SK-N-SH (cell line): ENCODE measurements around the gene RAC3. TPM values are rescaled to one million over a fixed set of nuclear protein-coding genes. Genes with fewer than 3 reads are reported as not detected.

Experiments
- CTCF ChIA-PET: fragments of 300-600, 350-600 bp; formaldehyde crosslinking; extraction: SDS; loops from one replicate; lab custom pipeline; 2021; lab: Yijun Ruan, JAX
- POLR2A ChIA-PET: fragments of 350-600 bp; sonication (Branson Sonifier 250); formaldehyde crosslinking; extraction: SDS; loops from one replicate; lab custom pipeline; 2020; ENCODE audit warnings: antibody characterized with exemption, inconsistent platforms; lab: Yijun Ruan, JAX
- DNase-seq: peaks from one replicate; pipeline ENCODE4 v3.0.0; 2012
- H2AFZ ChIP-seq: fragments of 200-600 bp; sonication (generic); 2 replicates; pipeline ENCODE4 v1.8.1; 2016; ENCODE audit warnings: antibody characterized with exemption, mild to moderate bottlenecking, low read depth
- H3F3A ChIP-seq: fragments of 200-600 bp; sonication (generic); replicated peaks from 2 replicates; pipeline ENCODE3; 2016; ENCODE audit warnings: antibody characterized with exemption, mild to moderate bottlenecking; ENCODE audit not compliant: insufficient read depth
- H3K27ac ChIP-seq, 2 experiments: fragments of 200-500 bp in 1 of 2; fragments of 200-600 bp in 1 of 2; sonication (Bioruptor generic) in 1 of 2; sonication (generic), shearing (Covaris generic) in 1 of 2; 2 replicates each; pipeline versions ENCODE4 v1.5.1 to v1.6.1; 2014 to 2016; ENCODE audit warnings: low read depth in 2 of 2, inconsistent platforms in 1 of 2, low read length in 1 of 2, mild to moderate bottlenecking in 1 of 2, mixed read lengths in 1 of 2
- H3K27me3 ChIP-seq: fragments of 200-600 bp; sonication (generic), shearing (Covaris generic); 2 replicates; pipeline ENCODE4 v1.6.1; 2016; ENCODE audit warnings: mixed run types; ENCODE audit not compliant: insufficient read depth
- H3K36me3 ChIP-seq, 2 experiments: fragments of 200-500 bp in 1 of 2; fragments of 200-600 bp in 1 of 2; sonication (Bioruptor generic) in 1 of 2; sonication (generic) in 1 of 2; replicated peaks in 1 of 2; 2 replicates each; pipeline versions ENCODE3 to v1.5.1; 2014 to 2016; ENCODE audit warnings: low read length in 1 of 2, mild to moderate bottlenecking in 1 of 2; ENCODE audit not compliant: insufficient read depth in 2 of 2, control insufficient read depth in 1 of 2
- H3K4me1 ChIP-seq, 2 experiments: fragments of 200-500 bp in 1 of 2; fragments of 200-600 bp in 1 of 2; sonication (Bioruptor generic) in 1 of 2; sonication (generic), shearing (Covaris generic) in 1 of 2; 2 replicates each; pipeline versions ENCODE4 v1.5.1 to v1.6.1; 2014 to 2016; ENCODE audit warnings: low read depth in 1 of 2, low read length in 1 of 2, mixed run types in 1 of 2; ENCODE audit not compliant: insufficient read depth in 2 of 2, control insufficient read depth in 1 of 2
- H3K4me2 ChIP-seq: fragments of 200-600 bp; sonication (generic), shearing (Covaris generic); 2 replicates; pipeline ENCODE4 v1.6.1; 2017; ENCODE audit warnings: mixed run types
- H3K4me3 ChIP-seq, 2 experiments: fragments of 200-500 bp in 1 of 2; fragments of 200-600 bp in 1 of 2; sonication (Bioruptor generic) in 1 of 2; sonication (generic), shearing (Covaris generic) in 1 of 2; 2 replicates each; pipeline versions ENCODE4 v1.5.1 to v1.8.1; 2014 to 2016; ENCODE audit warnings: low read depth in 2 of 2, inconsistent platforms in 1 of 2, low read length in 1 of 2, mild to moderate bottlenecking in 1 of 2, mixed read lengths in 1 of 2, moderate library complexity in 1 of 2
- H3K79me2 ChIP-seq: fragments of 200-600 bp; sonication (generic); 2 replicates; pipeline ENCODE4 v1.8.1; 2017; ENCODE audit warnings: mild to moderate bottlenecking; ENCODE audit not compliant: insufficient read depth
- H3K9ac ChIP-seq: fragments of 200-600 bp; sonication (generic); 2 replicates; pipeline ENCODE4 v1.6.1; 2017; ENCODE audit warnings: mixed run types
- H3K9me2 ChIP-seq: fragments of 200-600 bp; sonication (generic); 2 replicates; pipeline ENCODE4 v1.6.1; 2017; ENCODE audit warnings: mixed run types
- H3K9me3 ChIP-seq: fragments of 200-600 bp; sonication (generic); 2 replicates; pipeline ENCODE4 v1.6.1; 2017; ENCODE audit warnings: mixed run types, mild to moderate bottlenecking, moderate library complexity
- H4K20me1 ChIP-seq: fragments of 200-600 bp; sonication (generic); 2 replicates; pipeline ENCODE4 v1.6.1; 2017; ENCODE audit warnings: mild to moderate bottlenecking, mixed run types; ENCODE audit not compliant: insufficient read depth
- EP300 ChIP-seq, 2 experiments: IDR thresholded peaks; 2 replicates each; pipeline versions ENCODE4 v1.4.0 to v1.6.1; 2012; ENCODE audit warnings: borderline replicate concordance in 1 of 2, low read depth in 1 of 2, low read length in 1 of 2
- GABPA ChIP-seq: IDR thresholded peaks from 2 replicates; pipeline ENCODE4 v1.4.0; 2012; ENCODE audit warnings: low read depth, mild to moderate bottlenecking
- GATA2 ChIP-seq: sonication (generic); formaldehyde crosslinking; IDR thresholded peaks from 2 replicates; pipeline ENCODE4 v1.5.0; 2020; ENCODE audit warnings: mild to moderate bottlenecking, missing genetic modification reagents
- MAX ChIP-seq: IDR thresholded peaks from 2 replicates; pipeline ENCODE4 v1.4.0; 2012; ENCODE audit warnings: low read depth
- MXI1 ChIP-seq: IDR thresholded peaks from 2 replicates; pipeline ENCODE4 v1.6.1; 2012; ENCODE audit warnings: mild to moderate bottlenecking, low read depth, low read length, improper control_type of control experiment
- NRF1 ChIP-seq: IDR thresholded peaks from 2 replicates; pipeline ENCODE4 v1.6.1; 2012; ENCODE audit warnings: low read depth, mild to moderate bottlenecking, low read length
- POLR2AphosphoS5 ChIP-seq: IDR thresholded peaks from 2 replicates; pipeline ENCODE4 v1.6.1; 2012; ENCODE audit warnings: low read depth, low read length
- RXRA ChIP-seq: IDR thresholded peaks from 2 replicates; pipeline ENCODE4 v1.4.0; 2012; ENCODE audit warnings: low read depth, mild to moderate bottlenecking, borderline replicate concordance
- SMC3 ChIP-seq: IDR thresholded peaks from 2 replicates; pipeline ENCODE4 v1.6.1; 2012; ENCODE audit warnings: low read depth, low read length, improper control_type of control experiment
- TAF1 ChIP-seq: IDR thresholded peaks from 2 replicates; pipeline ENCODE4 v1.6.1; 2012; ENCODE audit warnings: low read depth, mild to moderate bottlenecking, low read length, moderate library complexity, borderline replicate concordance
- TEAD4 ChIP-seq: IDR thresholded peaks from 2 replicates; pipeline ENCODE4 v1.4.0; 2012; ENCODE audit warnings: mild to moderate bottlenecking, borderline replicate concordance; ENCODE audit not compliant: insufficient read depth
- USF1 ChIP-seq: IDR thresholded peaks from 2 replicates; pipeline ENCODE4 v1.4.0; 2012; ENCODE audit warnings: low read depth, borderline replicate concordance
- WGBS: methylation state at CpG from one replicate; pipeline ENCODE4 v1.1.6; 2017; ENCODE audit warnings: low lambda C conversion rate; 5-methylcytosine and 5-hydroxymethylcytosine counted together
- polyA plus RNA-seq, 3 experiments: library from polyadenylated mRNA; depleted of rRNA; stranded (reverse); fragments of >200 nt; gene quantifications; 2 replicates each; pipeline ENCODE4 v1.2.3, GENCODE V29; 2012
- TF ChIP-seq, protein P1 (sequence below): IDR thresholded peaks from 2 replicates; pipeline ENCODE4 v1.4.0; 2012; ENCODE audit warnings: low read depth, borderline replicate concordance
- TF ChIP-seq, protein P2 (sequence below): IDR thresholded peaks from 2 replicates; pipeline ENCODE4; 2012
- TF ChIP-seq, protein P3 (sequence below): IDR thresholded peaks from 2 replicates; pipeline ENCODE4 v1.6.1; 2012; ENCODE audit warnings: mild to moderate bottlenecking, low read depth, low read length, moderate library complexity

Gene RAC3
- polyA plus RNA-seq, 1 of the 3 experiments (the other 2 are of a cell fraction): 83.6 TPM

DNA sequence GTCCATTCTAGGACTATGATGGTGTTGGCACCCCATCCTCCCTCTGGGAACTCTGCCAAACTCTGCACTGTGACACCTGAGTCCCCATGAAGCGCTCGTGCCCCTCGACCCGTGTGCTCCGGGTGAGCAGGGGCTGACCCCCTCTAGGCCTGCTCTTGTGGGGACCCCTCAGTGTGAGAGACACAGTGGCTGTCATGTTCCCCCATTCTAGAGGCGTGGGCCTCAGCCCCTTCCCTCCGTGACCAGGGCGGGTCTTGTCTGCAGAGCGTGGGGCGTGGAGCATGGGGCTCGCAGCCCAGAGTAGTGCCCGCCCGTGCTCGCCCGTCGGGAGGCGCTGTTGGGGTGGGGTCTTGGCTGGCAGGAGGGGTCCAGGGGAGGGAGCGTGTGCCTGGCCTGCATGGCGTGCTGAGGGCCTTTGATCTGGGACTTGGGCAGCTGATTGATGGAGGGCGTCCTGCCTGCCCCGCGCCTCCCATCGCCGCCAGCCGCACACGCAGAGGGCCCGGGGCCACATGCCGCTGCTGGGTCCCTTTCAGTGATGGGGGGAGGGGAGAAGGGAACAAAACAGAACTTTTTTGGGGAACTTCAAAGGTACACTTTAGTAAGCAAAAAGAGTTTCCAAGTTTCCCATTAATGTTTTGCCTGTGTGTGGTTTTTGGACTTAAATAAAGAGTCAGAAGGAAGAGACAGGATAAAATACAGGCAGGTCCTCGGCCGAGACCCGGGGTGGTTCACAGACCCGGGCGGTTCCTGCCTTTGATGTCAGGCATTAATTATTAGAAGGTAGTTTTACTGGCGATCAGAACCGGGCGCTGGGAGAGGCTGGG lies 31.3 kb upstream of the RAC3 start (continued):
- TF ChIP-seq, protein P1, sequence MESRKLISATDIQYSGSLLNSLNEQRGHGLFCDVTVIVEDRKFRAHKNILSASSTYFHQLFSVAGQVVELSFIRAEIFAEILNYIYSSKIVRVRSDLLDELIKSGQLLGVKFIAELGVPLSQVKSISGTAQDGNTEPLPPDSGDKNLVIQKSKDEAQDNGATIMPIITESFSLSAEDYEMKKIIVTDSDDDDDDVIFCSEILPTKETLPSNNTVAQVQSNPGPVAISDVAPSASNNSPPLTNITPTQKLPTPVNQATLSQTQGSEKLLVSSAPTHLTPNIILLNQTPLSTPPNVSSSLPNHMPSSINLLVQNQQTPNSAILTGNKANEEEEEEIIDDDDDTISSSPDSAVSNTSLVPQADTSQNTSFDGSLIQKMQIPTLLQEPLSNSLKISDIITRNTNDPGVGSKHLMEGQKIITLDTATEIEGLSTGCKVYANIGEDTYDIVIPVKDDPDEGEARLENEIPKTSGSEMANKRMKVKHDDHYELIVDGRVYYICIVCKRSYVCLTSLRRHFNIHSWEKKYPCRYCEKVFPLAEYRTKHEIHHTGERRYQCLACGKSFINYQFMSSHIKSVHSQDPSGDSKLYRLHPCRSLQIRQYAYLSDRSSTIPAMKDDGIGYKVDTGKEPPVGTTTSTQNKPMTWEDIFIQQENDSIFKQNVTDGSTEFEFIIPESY: no peak
- TF ChIP-seq MAX: no peak
- TF ChIP-seq USF1: no peak
- TF ChIP-seq, all 33 proteins: peak for 0

DNA sequence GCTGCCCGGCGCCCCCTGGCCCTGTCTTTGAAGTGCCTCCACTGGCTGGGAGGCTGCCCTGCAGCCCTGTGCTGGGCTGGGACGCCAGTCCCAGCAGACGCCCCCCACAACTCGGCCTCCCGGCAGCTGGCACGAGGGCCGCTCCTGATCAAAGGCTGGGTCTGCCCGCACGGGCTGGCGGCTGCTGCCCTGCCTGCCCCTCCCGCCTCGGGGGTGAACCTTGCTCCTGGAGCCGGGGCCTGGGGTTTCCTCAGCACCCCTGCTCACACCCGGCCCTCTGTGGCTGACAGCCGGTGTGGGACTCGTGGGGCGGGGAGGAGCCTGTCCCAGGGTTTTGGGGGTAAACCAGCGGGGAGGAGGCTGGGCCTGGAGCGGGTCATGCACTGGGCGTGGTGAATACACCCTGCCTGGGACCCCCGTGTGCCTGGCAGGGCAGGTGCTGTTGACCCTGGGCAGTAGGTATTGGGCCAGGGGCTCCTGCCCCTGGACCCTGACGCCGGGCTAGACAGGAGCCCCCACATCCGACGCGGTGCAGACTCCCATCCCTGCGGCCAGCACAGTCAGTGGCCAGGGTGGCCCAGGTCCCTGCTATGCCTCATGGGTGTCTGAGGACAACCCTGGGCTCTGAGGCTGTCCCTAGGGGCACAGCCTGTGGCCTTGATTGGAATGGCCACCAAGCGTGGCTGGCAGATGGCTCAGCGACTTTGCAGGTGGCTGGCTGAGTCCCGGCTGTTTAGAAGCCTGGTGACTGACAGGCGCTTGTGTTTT lies 30.5 kb upstream of the RAC3 start:
- H4K20me1 ChIP-seq: no peaks in the 10 kb centered on the region
- no peak overlapping the region for H3K9ac ChIP-seq
- H3K27me3 ChIP-seq: no peaks in the 10 kb centered on the region
- H3K27ac ChIP-seq: no peak overlapping the region
- H3K4me2 ChIP-seq: no peak overlapping the region
- 96% methylated on average over 9 of the region's 32 CpGs for WGBS
- H3K9me2 ChIP-seq: no peaks in the 10 kb centered on the region
- no peaks in the 10 kb centered on the region for H3K9me3 ChIP-seq
- H3K4me1 ChIP-seq: peaks cover 3 to 32% of the 10 kb centered on the region in 2 experiments; a peak in 3 of 4 replicates
- H3K79me2 ChIP-seq: peaks cover 14% of the 10 kb centered on the region
- H3K36me3 ChIP-seq: no peaks in the 10 kb centered on the region
- no peak overlapping the region for H3K4me3 ChIP-seq
- TF ChIP-seq NRF1 (no peak), RXRA (no peak), MXI1 (no peak), GATA2 (CRISPR knock-in tag) (no peak), TAF1 (no peak), POLR2AphosphoS5 (no peak), EP300 (IDR thresholded peaks at IDR 0.05; ENCODE audit: borderline replicate concordance in 1 of 2, low read depth in 1 of 2, low read length in 1 of 2) (no peak), GABPA (no peak), SMC3 (no peak), TEAD4 (no peak)
- TF ChIP-seq, protein P2, sequence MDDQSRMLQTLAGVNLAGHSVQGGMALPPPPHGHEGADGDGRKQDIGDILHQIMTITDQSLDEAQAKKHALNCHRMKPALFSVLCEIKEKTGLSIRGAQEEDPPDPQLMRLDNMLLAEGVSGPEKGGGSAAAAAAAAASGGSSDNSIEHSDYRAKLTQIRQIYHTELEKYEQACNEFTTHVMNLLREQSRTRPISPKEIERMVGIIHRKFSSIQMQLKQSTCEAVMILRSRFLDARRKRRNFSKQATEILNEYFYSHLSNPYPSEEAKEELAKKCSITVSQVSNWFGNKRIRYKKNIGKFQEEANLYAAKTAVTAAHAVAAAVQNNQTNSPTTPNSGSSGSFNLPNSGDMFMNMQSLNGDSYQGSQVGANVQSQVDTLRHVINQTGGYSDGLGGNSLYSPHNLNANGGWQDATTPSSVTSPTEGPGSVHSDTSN: no peak
- TF ChIP-seq, protein P3, sequence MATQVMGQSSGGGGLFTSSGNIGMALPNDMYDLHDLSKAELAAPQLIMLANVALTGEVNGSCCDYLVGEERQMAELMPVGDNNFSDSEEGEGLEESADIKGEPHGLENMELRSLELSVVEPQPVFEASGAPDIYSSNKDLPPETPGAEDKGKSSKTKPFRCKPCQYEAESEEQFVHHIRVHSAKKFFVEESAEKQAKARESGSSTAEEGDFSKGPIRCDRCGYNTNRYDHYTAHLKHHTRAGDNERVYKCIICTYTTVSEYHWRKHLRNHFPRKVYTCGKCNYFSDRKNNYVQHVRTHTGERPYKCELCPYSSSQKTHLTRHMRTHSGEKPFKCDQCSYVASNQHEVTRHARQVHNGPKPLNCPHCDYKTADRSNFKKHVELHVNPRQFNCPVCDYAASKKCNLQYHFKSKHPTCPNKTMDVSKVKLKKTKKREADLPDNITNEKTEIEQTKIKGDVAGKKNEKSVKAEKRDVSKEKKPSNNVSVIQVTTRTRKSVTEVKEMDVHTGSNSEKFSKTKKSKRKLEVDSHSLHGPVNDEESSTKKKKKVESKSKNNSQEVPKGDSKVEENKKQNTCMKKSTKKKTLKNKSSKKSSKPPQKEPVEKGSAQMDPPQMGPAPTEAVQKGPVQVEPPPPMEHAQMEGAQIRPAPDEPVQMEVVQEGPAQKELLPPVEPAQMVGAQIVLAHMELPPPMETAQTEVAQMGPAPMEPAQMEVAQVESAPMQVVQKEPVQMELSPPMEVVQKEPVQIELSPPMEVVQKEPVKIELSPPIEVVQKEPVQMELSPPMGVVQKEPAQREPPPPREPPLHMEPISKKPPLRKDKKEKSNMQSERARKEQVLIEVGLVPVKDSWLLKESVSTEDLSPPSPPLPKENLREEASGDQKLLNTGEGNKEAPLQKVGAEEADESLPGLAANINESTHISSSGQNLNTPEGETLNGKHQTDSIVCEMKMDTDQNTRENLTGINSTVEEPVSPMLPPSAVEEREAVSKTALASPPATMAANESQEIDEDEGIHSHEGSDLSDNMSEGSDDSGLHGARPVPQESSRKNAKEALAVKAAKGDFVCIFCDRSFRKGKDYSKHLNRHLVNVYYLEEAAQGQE: no peak
- ChIA-PET POLR2A (no interaction called here), CTCF (interaction anchor here (4.4 kb wide), 1 partner anchor 40 kb away, joined by 53 read pairs; the partner anchor contains the start of gene NOTUM)
- peaks cover 28% of the 10 kb centered on the region for H3F3A ChIP-seq
- no peak for DNase-seq
- H2AFZ ChIP-seq: no peak overlapping the region
